GM19240 (cell line): Measurements from ENCODE around the gene RTN4RL2.

Source experiments
- DNase-seq: peaks from one replicate; pipeline ENCODE4 v3.0.0; 2011; ENCODE audit warnings: low spot score; ENCODE audit not compliant: insufficient read length

Gene RTN4RL2

GRCh38 chr11:57460022-57460757 lies at the start of gene RTN4RL2:
RTN4RL2 (plus strand) TSS chr11:57460528; CDS start chr11:57460866, 338 bp downstream.
- no peak for DNase-seq

DNA sequence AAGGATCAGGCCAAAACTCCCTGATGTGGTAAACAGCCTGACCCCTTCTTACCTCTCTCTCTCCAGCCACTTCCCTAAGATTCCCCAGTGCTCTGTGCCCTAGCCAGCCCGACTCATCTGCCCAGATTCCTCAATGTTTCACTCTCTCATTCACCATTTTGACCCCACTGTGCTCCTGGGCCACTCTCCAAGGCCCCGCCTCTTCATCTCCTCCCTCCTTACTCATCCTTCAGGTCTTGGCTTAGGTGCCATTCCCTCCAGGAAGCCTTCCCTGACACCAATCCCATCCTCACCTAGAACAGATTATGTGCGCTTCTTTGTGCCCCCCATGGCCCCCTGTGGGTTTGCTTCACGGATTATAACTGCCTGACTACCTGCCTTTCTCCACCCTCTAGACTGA lies 46.6 kb upstream of the RTN4RL2 start:
- no peak for DNase-seq

- DNase-seq: no peak
These were observed 45.6 kb upstream of the RTN4RL2 start for GRCh38 chr11:57414612-57415212.

DNA sequence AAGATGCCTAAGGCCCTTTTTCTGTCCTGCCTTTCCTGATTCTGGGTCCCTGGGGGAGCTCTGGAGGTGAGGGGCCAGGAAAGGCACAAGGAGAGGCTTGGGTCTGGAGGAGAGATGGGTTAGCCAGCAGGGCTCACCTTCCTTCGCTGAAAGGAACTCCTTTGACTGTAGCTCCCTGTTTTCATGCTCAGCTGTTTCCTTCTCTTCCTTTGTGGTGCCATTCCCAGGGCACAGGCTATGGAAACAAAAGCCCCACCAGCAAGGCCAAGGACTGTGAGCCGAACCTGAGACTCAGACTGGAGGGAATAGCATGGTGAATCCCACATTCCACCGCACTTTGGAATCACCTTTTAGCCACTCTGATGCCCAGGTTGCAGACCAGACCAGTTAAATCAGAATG lies 43.9 kb upstream of the RTN4RL2 start:
- DNase-seq: no peak

DNA sequence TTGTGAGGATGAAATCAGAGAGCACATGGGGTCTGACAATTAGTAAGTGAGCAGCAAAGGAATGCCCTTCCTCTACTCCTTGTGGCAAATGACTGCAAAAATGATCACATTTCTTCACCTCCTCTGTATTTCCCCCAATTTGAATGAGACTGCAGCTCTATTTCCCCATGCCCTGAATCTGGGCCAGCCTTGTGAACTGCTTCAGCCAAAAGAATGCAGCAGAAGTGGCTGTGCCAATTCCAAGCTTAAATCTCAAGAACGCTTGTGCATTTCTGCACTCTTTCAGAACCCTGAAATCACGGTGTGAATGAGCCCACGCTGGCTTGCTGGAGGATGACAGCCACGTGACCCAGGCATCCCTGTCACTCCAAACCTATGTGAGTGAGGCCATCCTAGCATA lies 43.3 kb upstream of the RTN4RL2 start:
- DNase-seq: no peak

- no peak for DNase-seq
These were observed 42.2 kb upstream of the RTN4RL2 start for GRCh38 chr11:57418131-57418530.

DNA sequence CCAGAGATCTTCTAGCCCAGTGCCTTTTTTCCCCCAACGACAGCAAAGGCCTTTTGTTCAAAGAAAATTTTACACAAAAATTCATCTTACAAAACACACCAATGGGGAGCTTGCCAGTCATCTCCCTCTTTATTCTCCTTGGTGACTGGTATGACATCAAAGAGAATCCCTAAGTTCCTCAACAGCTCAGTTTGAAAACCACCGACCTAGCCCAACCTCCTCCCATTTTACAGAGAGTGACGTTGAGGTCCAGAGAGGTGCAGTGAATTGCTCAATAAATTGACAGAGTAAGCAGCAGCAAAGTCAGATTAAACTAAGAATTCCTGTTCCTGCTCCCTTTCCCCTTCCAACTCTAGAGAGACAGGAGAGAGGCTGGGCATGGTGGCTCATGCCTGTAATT lies 41.2 kb upstream of the RTN4RL2 start:
- no peak for DNase-seq

DNA sequence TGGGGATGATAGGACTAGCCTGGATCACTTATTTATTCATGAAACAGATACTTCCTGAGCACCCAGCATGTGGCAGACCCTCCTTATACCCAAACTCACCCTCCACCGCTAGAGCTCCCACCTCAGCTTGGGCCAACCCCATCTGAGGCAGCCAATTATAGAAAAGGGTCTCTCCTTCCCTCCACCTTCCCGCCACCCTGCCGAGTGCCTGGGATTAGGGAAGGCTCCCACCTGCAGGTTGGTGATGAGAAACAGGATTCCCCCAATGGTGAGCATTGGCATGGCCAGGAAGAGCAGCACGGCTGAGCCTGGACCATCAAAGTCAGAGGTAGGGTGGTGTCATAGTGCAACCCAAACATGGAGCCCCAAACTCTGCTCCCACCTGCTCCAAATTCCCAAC lies 39.3 kb upstream of the RTN4RL2 start:
- DNase-seq: no peak

DNA sequence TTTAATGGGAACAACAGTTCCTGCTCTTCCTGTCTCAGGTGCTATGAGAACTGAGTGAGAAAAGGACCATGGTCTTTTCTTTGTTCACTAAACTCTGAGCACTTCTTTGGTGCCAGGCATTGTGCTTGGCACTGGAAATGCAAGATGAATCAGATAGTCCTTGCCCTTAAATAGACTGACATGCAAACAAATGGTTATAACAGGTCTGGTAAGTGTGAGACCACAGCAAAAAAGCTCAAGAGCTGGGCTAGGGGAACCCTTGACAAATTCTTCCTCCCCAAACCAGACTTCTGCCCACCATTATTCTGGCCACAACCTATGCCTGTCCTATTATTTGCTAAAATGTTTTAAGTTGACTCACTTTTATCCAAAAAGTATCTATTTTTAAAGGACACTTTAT lies 38.5 kb upstream of the RTN4RL2 start:
- DNase-seq: no peak

GRCh38 chr11:57422669-57423068 lies 37.7 kb upstream of the RTN4RL2 start:
- no peak for DNase-seq

- DNase-seq: no peak
These were observed 36.1 kb upstream of the RTN4RL2 start for GRCh38 chr11:57424137-57424791.

DNA sequence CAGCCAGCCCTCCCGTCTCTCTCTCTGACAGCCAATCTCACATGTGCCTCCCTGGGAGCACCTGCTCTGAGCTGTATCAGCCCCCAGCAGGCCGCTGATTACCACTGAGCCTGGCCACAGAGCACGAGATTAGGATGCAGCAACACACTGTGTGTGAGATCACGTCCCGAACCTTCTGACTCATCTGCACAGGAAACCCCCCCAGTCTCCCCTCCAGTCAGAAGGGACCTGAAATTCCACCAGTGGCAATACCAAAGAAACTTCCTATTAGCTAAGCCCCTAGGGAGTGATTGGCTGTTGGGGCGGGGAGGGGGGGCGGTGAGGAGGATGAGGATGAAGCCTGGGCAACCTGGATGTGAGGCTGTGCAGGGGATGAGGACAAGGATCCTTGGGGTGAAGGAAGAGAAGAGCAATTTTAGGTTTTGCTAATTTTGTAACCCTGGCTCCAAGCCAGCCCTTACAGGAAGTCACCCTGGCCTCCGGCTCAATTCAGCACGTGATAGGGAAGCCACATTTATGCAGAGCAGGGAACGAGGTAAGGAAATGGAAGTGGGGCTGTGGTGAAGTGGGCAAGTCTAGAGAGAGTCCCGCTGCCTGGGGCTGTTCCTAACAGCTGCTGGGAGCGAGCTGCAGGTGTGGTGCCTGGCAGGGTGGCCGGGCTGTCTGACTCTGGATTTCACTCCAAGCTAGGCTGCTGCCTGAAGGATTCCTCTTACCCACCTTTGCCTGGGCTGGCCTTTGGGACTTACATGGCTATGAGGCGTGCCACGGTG lies 35.4 kb upstream of the RTN4RL2 start:
- peak; percentile 68 for DNase-seq

DNA sequence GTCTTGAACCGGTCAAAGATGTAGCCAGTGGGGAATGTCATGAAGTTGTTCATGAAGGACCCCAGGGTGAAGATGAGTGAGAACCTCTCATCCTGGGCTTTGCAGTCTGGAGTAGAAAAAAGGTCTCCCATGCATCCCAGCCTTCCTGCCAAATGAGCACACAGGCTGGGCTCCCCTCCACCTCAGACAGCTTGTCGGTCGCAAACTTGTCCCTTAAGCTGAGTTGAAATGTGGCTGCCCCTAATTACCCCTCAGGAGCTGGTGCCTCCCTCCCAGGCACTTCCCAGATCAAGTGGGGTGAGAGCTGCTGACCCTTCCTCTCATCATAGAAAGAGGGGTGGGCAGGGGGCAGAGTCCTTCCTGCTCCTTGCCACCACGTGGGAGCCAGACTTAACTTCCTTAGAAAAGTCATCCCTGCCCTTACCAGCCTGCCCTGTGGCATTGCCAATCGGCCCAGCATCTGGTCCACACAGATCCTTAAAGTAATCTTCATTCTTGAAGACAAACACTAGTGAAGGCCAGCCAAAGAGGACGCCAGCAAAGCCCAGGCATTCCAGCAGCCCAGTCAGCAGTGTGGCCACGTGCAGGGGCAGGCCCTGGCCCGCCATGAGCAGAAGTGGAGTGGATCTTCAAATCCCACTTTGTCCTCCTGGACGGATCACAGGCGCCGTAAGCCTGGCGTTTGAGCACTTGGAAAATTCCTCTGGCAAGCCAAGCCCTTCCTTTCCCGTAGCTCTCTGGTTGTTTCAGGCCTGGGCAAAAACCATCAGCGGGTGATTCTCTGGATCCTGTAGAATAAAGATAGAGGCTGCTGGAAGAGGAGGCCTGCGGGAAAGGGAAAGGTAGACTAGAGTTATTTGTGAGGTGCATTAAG lies 34.5 kb upstream of the RTN4RL2 start:
- DNase-seq: no peak

DNA sequence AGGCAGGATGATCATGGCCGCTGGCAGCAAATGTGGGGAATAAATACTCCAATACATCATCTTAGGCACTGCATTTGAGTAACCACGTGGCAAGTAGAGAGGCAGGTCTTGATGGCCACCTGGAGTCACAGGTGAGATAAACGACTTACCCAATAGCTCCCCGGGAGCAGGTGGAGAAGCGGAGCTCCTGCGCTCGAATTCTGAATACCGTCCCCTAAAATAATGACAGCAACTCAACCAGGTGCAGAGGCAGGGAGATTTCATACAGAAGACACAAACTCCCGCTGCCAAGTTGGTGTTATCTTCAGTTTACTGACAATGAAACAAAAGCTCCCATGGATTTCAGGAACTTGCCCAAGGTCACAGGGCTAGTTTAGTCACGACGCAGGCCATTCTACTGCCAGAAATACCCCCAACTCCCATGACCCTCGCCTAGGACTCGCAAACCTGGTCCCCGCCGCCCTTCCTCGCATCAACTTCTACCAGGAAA lies 33.8 kb upstream of the RTN4RL2 start:
- DNase-seq: no peak

- peak; percentile 29 for DNase-seq
These were observed 33.2 kb upstream of the RTN4RL2 start, which contains the start of gene SLC43A3 for GRCh38 chr11:57426929-57427726. SLC43A3 (minus strand) TSS chr11:57427121; CDS start chr11:57426172, 949 bp downstream.

DNA sequence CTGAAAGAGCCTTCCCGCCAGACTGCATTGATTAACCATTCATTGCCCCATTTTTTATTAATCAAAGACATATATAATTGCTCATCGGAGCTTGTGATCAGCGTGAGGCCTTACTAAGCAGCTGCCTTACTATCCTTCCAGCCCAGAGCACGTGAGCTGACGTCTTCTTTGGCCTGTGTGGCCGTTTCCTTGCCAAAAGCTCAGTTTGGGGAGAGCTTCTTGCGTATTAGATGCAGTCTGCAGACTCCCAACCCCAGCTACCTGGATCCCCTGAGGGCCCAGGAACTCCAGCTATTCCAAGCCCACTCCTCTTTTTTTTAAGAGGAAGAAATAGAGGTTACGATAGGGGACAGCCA lies 32.6 kb upstream of the RTN4RL2 start:
- DNase-seq: no peak

- no peak for DNase-seq
These were observed 31.7 kb upstream of the RTN4RL2 start for GRCh38 chr11:57428643-57429042.

DNA sequence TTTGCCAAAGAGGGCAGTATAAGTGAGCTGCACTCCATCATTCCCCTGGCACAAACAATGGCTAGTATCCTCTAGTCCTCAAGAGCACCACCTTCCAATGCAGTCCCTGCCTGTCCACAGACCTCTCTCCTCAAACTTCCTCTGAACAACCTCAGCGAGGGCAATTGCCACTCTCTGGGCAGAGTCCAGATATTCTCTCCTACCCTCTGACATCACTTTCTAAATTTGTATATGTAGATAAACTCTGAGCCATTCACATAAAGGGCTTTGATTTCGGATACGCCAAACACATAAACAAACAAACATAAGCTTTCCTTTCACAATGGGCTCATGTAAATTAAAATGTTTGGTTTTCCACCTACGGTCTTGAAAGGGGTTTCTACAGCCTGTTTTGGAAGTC lies 30.4 kb upstream of the RTN4RL2 start:
- DNase-seq: no peak

GRCh38 chr11:57430952-57431351 lies 29.4 kb upstream of the RTN4RL2 start:
- no peak for DNase-seq

GRCh38 chr11:57432149-57432561 lies 28.2 kb upstream of the RTN4RL2 start:
- DNase-seq: no peak
